Activated naive CD4-positive, alpha-beta T cell treated with anti-CD3 and anti-CD28 coated beads, Interleukin-2, amount 50 U/mL, for 72 hours (primary cell): ENCODE results near the gene DAD1. TPM values are rescaled to one million over a fixed set of nuclear protein-coding genes. Genes with fewer than 3 reads are reported as not detected.
"Not testable (repeated sequence)": the region's sequence is repeated elsewhere in the genome, so short reads cannot be mapped to it uniquely, and the experiment has no call there.

Experiments used
- ATAC-seq, 2 donors: fragments of 150-1000 bp; cut with Tn5 transposase; 2 replicates each; pipeline ENCODE4 v1.10.0; 2021; ENCODE audit warnings: mild to moderate bottlenecking in 2 of 2, moderate library complexity in 2 of 2
- DNase-seq, 2 donors: peaks; one replicate each; pipeline ENCODE4 v3.0.0; 2021 to 2022; ENCODE audit warnings: low spot score in 2 of 2
- H3K27ac Mint-ChIP-seq, 2 donors: one replicate each; pipeline ENCODE4 v1.8.0; 2022; ENCODE audit warnings: mild to moderate bottlenecking in 2 of 2, mixed read lengths in 2 of 2
- H3K36me3 Mint-ChIP-seq, 2 donors: one replicate each; pipeline ENCODE4 v1.8.0; 2022; ENCODE audit warnings: mixed read lengths in 2 of 2
- H3K9me3 Mint-ChIP-seq, 2 donors: one replicate each; pipeline ENCODE4 v1.8.0; 2022; ENCODE audit warnings: mixed read lengths in 2 of 2
- total RNA-seq, 2 donors: library from RNA; stranded (reverse); gene quantifications; one replicate each; pipeline ENCODE4 v1.2.3, GENCODE V29; 2022

DAD1 gene
- 100 to 1,000 TPM; 218 to 240 TPM for total RNA-seq

GRCh38 chr14:22589096-22589839 lies at the start of gene DAD1:
TSS of gene DAD1 (minus strand) at chr14:22589224. CDS start at chr14:22589157, 67 bp downstream.
- Mint-ChIP-seq H3K9me3 (no peaks in the 10 kb centered on the region), H3K27ac (peak within 1 kb of the TSS; percentile 98 to 100), H3K36me3 (peaks cover 21 to 23% of the 10 kb centered on the region in 2 donors)
- peak; percentile 100 for DNase-seq
- peak; percentile 90 for ATAC-seq

GRCh38 chr14:22635980-22636379 lies 47.0 kb upstream of the DAD1 start:
- DNase-seq, H3K9me3 Mint-ChIP-seq, H3K36me3 Mint-ChIP-seq, H3K27ac Mint-ChIP-seq, ATAC-seq: not testable (repeated sequence)

- no peak for ATAC-seq
- peaks cover 10 to 21% of the 10 kb centered on the region in 2 donors for H3K36me3 Mint-ChIP-seq
Observed at GRCh38 chr14:22634233-22634900, 45.3 kb upstream of the DAD1 start.

GRCh38 chr14:22630486-22630885 lies 41.5 kb upstream of the DAD1 start:
- peaks cover 7 to 9% of the 10 kb centered on the region in 2 donors for H3K9me3 Mint-ChIP-seq
- H3K36me3 Mint-ChIP-seq: peaks cover 10 to 21% of the 10 kb centered on the region in 2 donors
- peak overlapping the region in 1 of 2 donors; percentile 52 for H3K27ac Mint-ChIP-seq
- ATAC-seq: no peak
- DNase-seq: no peak

More at GRCh38 chr14:22634233-22634900, 45.3 kb upstream of the DAD1 start:
- Mint-ChIP-seq H3K9me3 (peaks cover 7 to 9% of the 10 kb centered on the region in 2 donors), H3K27ac (peak overlapping the region in 1 of 2 donors; percentile 3)
- DNase-seq: no peak

GRCh38 chr14:22630066-22630465 lies 41.0 kb upstream of the DAD1 start:
- Mint-ChIP-seq H3K9me3 (peaks cover 7 to 9% of the 10 kb centered on the region in 2 donors), H3K36me3 (peaks cover 10 to 21% of the 10 kb centered on the region in 2 donors), H3K27ac (peak overlapping the region in 1 of 2 donors; percentile 52)
- ATAC-seq (no peak), DNase-seq (no peak)

- H3K36me3 Mint-ChIP-seq: peaks cover 10 to 21% of the 10 kb centered on the region in 2 donors
- peaks cover 7 to 9% of the 10 kb centered on the region in 2 donors for H3K9me3 Mint-ChIP-seq
- no peak overlapping the region for H3K27ac Mint-ChIP-seq
- ATAC-seq (no peak), DNase-seq (no peak)
Observed at GRCh38 chr14:22629361-22629760, 40.3 kb upstream of the DAD1 start.

GRCh38 chr14:22627506-22628263 lies 38.7 kb upstream of the DAD1 start:
- Mint-ChIP-seq H3K27ac (no peak overlapping the region), H3K36me3 (peaks cover 10 to 21% of the 10 kb centered on the region in 2 donors), H3K9me3 (peaks cover 7 to 9% of the 10 kb centered on the region in 2 donors)
- ATAC-seq (no peak), DNase-seq (no peak)

- peaks cover 7 to 9% of the 10 kb centered on the region in 2 donors for H3K9me3 Mint-ChIP-seq
- H3K36me3 Mint-ChIP-seq: peaks cover 10 to 17% of the 10 kb centered on the region in 2 donors
- H3K27ac Mint-ChIP-seq: no peak overlapping the region
- DNase-seq: no peak
- ATAC-seq: no peak
Observed at GRCh38 chr14:22626590-22626989, 37.6 kb upstream of the DAD1 start.

- H3K27ac Mint-ChIP-seq: no peak overlapping the region
- no peaks in the 10 kb centered on the region for H3K36me3 Mint-ChIP-seq
- no peaks in the 10 kb centered on the region for H3K9me3 Mint-ChIP-seq
- DNase-seq (no peak), ATAC-seq (no peak)
Observed at GRCh38 chr14:22623047-22623446, 34.0 kb upstream of the DAD1 start.

- no peak for ATAC-seq
- Mint-ChIP-seq H3K27ac (no peak overlapping the region), H3K36me3 (no peaks in the 10 kb centered on the region), H3K9me3 (no peaks in the 10 kb centered on the region)
- no peak for DNase-seq
Observed at GRCh38 chr14:22622255-22622654, 33.2 kb upstream of the DAD1 start.

GRCh38 chr14:22615765-22616164 lies 26.7 kb upstream of the DAD1 start:
- not testable (repeated sequence) for H3K36me3 Mint-ChIP-seq, H3K27ac Mint-ChIP-seq, DNase-seq, ATAC-seq, H3K9me3 Mint-ChIP-seq

- Mint-ChIP-seq H3K27ac (no peak overlapping the region), H3K36me3 (peaks cover 0 to 12% of the 10 kb centered on the region in 2 donors), H3K9me3 (no peaks in the 10 kb centered on the region)
- no peak for DNase-seq
- ATAC-seq: peak; percentile 36 to 47
Observed at GRCh38 chr14:22614240-22614799, 25.3 kb upstream of the DAD1 start.

- Mint-ChIP-seq H3K36me3 (peaks cover 0 to 13% of the 10 kb centered on the region in 2 donors), H3K9me3 (no peaks in the 10 kb centered on the region), H3K27ac (no peak overlapping the region)
- ATAC-seq (no peak), DNase-seq (no peak)
Observed at GRCh38 chr14:22613736-22614239, 24.8 kb upstream of the DAD1 start.

GRCh38 chr14:22613106-22613695 lies 24.2 kb upstream of the DAD1 start:
- ATAC-seq (no peak), DNase-seq (no peak)
- no peaks in the 10 kb centered on the region for H3K9me3 Mint-ChIP-seq
- H3K27ac Mint-ChIP-seq: peak overlapping the region in 1 of 2 donors; percentile 16
- H3K36me3 Mint-ChIP-seq: peaks cover 0 to 13% of the 10 kb centered on the region in 2 donors

GRCh38 chr14:22610931-22611330 lies 21.9 kb upstream of the DAD1 start:
- ATAC-seq: peak in 1 of 2 donors; percentile 20
- peaks cover 0 to 13% of the 10 kb centered on the region in 2 donors for H3K36me3 Mint-ChIP-seq
- no peak overlapping the region for H3K27ac Mint-ChIP-seq
- DNase-seq: no peak
- H3K9me3 Mint-ChIP-seq: no peaks in the 10 kb centered on the region

- DNase-seq: no peak
- Mint-ChIP-seq H3K36me3 (peaks cover 0 to 24% of the 10 kb centered on the region in 2 donors), H3K27ac (no peak overlapping the region), H3K9me3 (no peaks in the 10 kb centered on the region)
- no peak for ATAC-seq
Observed at GRCh38 chr14:22607291-22607690, 18.3 kb upstream of the DAD1 start.
